H1 (cell line): ENCODE measurements around the gene ZNF469. TPM values are rescaled to one million over a fixed set of nuclear protein-coding genes. Genes with fewer than 3 reads are reported as not detected.

ENCODE experiments used
- CTCF ChIA-PET: fragments of 300-600 bp; sonication (Branson Sonifier 250); formaldehyde crosslinking; loops from one replicate; lab custom pipeline; 2021; ENCODE audit not compliant: partially characterized antibody; lab: Charles Lee
- POLR2A ChIA-PET: fragments of 300-600 bp; sonication (Branson Sonifier 250); formaldehyde crosslinking; loops from one replicate; lab custom pipeline; 2021; ENCODE audit warnings: inconsistent platforms; ENCODE audit not compliant: partially characterized antibody; lab: Charles Lee
- DNase-seq, 2 experiments: peaks; one replicate each; pipeline versions ENCODE4 v3.0.0 to v3.0.0-alpha.2; 2010 to 2022; ENCODE audit warnings: low spot score in 2 of 2, low read depth in 1 of 2, mixed read lengths in 1 of 2
- FAIRE-seq: peaks from 2 replicates; lab custom pipeline; 2011; peaks lifted over from hg19 to GRCh38; lab: Jason Lieb, UNC
- H2AFZ ChIP-seq: 2 replicates; pipeline ENCODE4 v1.8.1; 2012; ENCODE audit warnings: low read length, inconsistent platforms
- H2AK5ac ChIP-seq: 2 replicates; pipeline ENCODE4 v1.6.1; 2013; ENCODE audit warnings: low read depth, low read length
- H2BK120ac ChIP-seq: replicated peaks from 2 replicates; pipeline ENCODE3; 2013; ENCODE audit warnings: low read depth, low read length, inconsistent platforms
- H2BK12ac ChIP-seq: 2 replicates; pipeline ENCODE4 v1.6.1; 2013; ENCODE audit warnings: low read depth, low read length
- H2BK15ac ChIP-seq: 2 replicates; pipeline ENCODE4 v1.6.1; 2013; ENCODE audit warnings: low read length
- H2BK20ac ChIP-seq: 2 replicates; pipeline ENCODE4 v1.6.1; 2013; ENCODE audit warnings: low read length
- H2BK5ac ChIP-seq: 2 replicates; pipeline ENCODE4 v1.6.1; 2013; ENCODE audit warnings: low read depth, low read length
- H3K14ac ChIP-seq: 2 replicates; pipeline ENCODE4 v1.6.1; 2013; ENCODE audit warnings: inconsistent platforms; ENCODE audit not compliant: insufficient read length
- H3K18ac ChIP-seq: 2 replicates; pipeline ENCODE4 v1.6.1; 2013; ENCODE audit warnings: low read length; ENCODE audit errors: extremely low read depth
- H3K23ac ChIP-seq: 2 replicates; pipeline ENCODE4 v1.6.1; 2013; ENCODE audit warnings: inconsistent platforms; ENCODE audit not compliant: insufficient read length
- H3K23me2 ChIP-seq: 2 replicates; pipeline ENCODE4 v1.6.1; 2013; ENCODE audit warnings: low read depth, low read length
- H3K27ac ChIP-seq: 2 replicates; pipeline ENCODE4 v1.6.1; 2011; ENCODE audit warnings: low read depth, low read length, inconsistent platforms
- H3K27me3 ChIP-seq, 4 experiments: replicated peaks in 1 of 4; 1 replicate in 1 of 4; 2 replicates in 3 of 4; pipeline versions ENCODE4 v1.6.1 to v1.8.1; 2011 to 2013; ENCODE audit warnings: low read length in 3 of 4, mild to moderate bottlenecking in 3 of 4, inconsistent platforms in 2 of 4, mixed read lengths in 2 of 4, moderate library complexity in 1 of 4; ENCODE audit not compliant: control insufficient read depth in 3 of 4, insufficient read depth in 3 of 4; ENCODE audit errors: extremely low read depth in 1 of 4
- H3K36me3 ChIP-seq, 4 experiments: 2 replicates each; pipeline versions ENCODE4 v1.6.1 to v1.8.1; 2011 to 2013; ENCODE audit warnings: mild to moderate bottlenecking in 4 of 4, low read length in 3 of 4, moderate library complexity in 2 of 4, control low read depth in 1 of 4, inconsistent platforms in 1 of 4; ENCODE audit not compliant: insufficient read depth in 4 of 4, control insufficient read depth in 2 of 4
- H3K4ac ChIP-seq: replicated peaks from 2 replicates; pipeline ENCODE3; 2013; ENCODE audit warnings: low read length, low read depth, mixed read lengths, inconsistent platforms; ENCODE audit not compliant: insufficient read length
- H3K4me1 ChIP-seq, 4 experiments: replicated peaks in 1 of 4; 1 replicate in 1 of 4; 2 replicates in 3 of 4; pipeline versions ENCODE4 v1.6.1 to v1.8.1; 2011 to 2013; ENCODE audit warnings: low read length in 3 of 4, inconsistent platforms in 2 of 4, mixed read lengths in 1 of 4; ENCODE audit not compliant: insufficient read depth in 4 of 4, control insufficient read depth in 3 of 4
- H3K4me2 ChIP-seq, 2 experiments: 2 replicates each; pipeline versions ENCODE4 v1.6.1 to v1.8.1; 2011 to 2013; ENCODE audit warnings: low read depth in 2 of 2, low read length in 2 of 2, control low read depth in 1 of 2, inconsistent platforms in 1 of 2, mild to moderate bottlenecking in 1 of 2; ENCODE audit not compliant: insufficient read depth in 1 of 2
- H3K4me3 ChIP-seq, 4 experiments: fragments of 200-600, 300-600 bp in 1 of 4; sonication (generic), shearing (Covaris generic), sonication (Bioruptor Twin) in 1 of 4; 2 replicates each; pipeline versions ENCODE4 v1.5.1 to v1.8.1; 2011 to 2016; ENCODE audit warnings: low read length in 4 of 4, low read depth in 3 of 4, control low read depth in 2 of 4, inconsistent platforms in 2 of 4, mild to moderate bottlenecking in 2 of 4, mixed read lengths in 1 of 4, moderate library complexity in 1 of 4; ENCODE audit not compliant: insufficient read depth in 2 of 4; ENCODE audit errors: extremely low read depth in 1 of 4
- H3K56ac ChIP-seq: replicated peaks from 2 replicates; pipeline ENCODE3; 2013; ENCODE audit warnings: low read depth, mild to moderate bottlenecking, mixed read lengths, low read length, inconsistent platforms; ENCODE audit not compliant: insufficient read length
- H3K79me1 ChIP-seq: 2 replicates; pipeline ENCODE4 v1.6.1; 2013; ENCODE audit warnings: low read depth, low read length, control low read depth
- H3K79me2 ChIP-seq, 2 experiments: 2 replicates each; pipeline versions ENCODE4 v1.6.1 to v1.8.1; 2012 to 2013; ENCODE audit warnings: low read length in 2 of 2, mild to moderate bottlenecking in 2 of 2, inconsistent platforms in 1 of 2; ENCODE audit not compliant: insufficient read depth in 2 of 2, control insufficient read depth in 1 of 2
- H3K9ac ChIP-seq, 4 experiments: replicated peaks in 1 of 4; 1 replicate in 1 of 4; 2 replicates in 3 of 4; pipeline versions ENCODE4 v1.6.1 to v1.8.1; 2011 to 2013; ENCODE audit warnings: low read depth in 3 of 4, low read length in 3 of 4, control low read depth in 2 of 4, mild to moderate bottlenecking in 2 of 4, moderate library complexity in 2 of 4, inconsistent platforms in 1 of 4; ENCODE audit errors: extremely low read depth in 1 of 4
- H3K9me3 ChIP-seq, 2 experiments: 2 replicates each; pipeline versions ENCODE4 v1.6.1 to v1.8.1; 2012 to 2013; ENCODE audit warnings: mild to moderate bottlenecking in 2 of 2, moderate library complexity in 2 of 2, control low read depth in 1 of 2, inconsistent platforms in 1 of 2, low read depth in 1 of 2, low read length in 1 of 2, mixed read lengths in 1 of 2; ENCODE audit not compliant: insufficient read depth in 2 of 2
- H4K20me1 ChIP-seq, 2 experiments: replicated peaks in 1 of 2; 2 replicates each; pipeline versions ENCODE3 to v1.8.1; 2011 to 2013; ENCODE audit warnings: inconsistent platforms in 2 of 2, low read length in 2 of 2, mild to moderate bottlenecking in 1 of 2; ENCODE audit not compliant: insufficient read depth in 2 of 2, control insufficient read depth in 1 of 2
- H4K5ac ChIP-seq: 2 replicates; pipeline ENCODE4 v1.6.1; 2013; ENCODE audit warnings: low read length, low read depth, mixed read lengths, inconsistent platforms; ENCODE audit not compliant: insufficient read length
- H4K8ac ChIP-seq: 2 replicates; pipeline ENCODE4 v1.8.0; 2013; ENCODE audit warnings: mild to moderate bottlenecking, moderate library complexity, low read length, inconsistent platforms; ENCODE audit not compliant: insufficient read depth; ENCODE audit errors: extremely low read depth
- H4K91ac ChIP-seq: replicated peaks from 2 replicates; pipeline ENCODE3; 2013; ENCODE audit warnings: low read length, mixed read lengths, inconsistent platforms; ENCODE audit not compliant: insufficient read length
- BACH1 ChIP-seq: IDR thresholded peaks from 2 replicates; pipeline ENCODE4 v1.6.1; 2012; ENCODE audit warnings: low read length, improper control_type of control experiment
- CREB1 ChIP-seq: IDR thresholded peaks from 2 replicates; pipeline ENCODE4 v1.6.1; 2012; ENCODE audit warnings: inconsistent platforms
- SP1 ChIP-seq: IDR thresholded peaks from 2 replicates; pipeline ENCODE4 v1.6.1; 2011; ENCODE audit warnings: low read depth, low read length
- TBP ChIP-seq: IDR thresholded peaks from 2 replicates; pipeline ENCODE4 v1.6.1; 2011; ENCODE audit warnings: low read depth, low read length, improper control_type of control experiment
- TCF12 ChIP-seq: IDR thresholded peaks from 2 replicates; pipeline ENCODE4 v1.6.1; 2011; ENCODE audit warnings: low read depth, mild to moderate bottlenecking, low read length
- ZNF274 ChIP-seq: IDR thresholded peaks from 2 replicates; pipeline ENCODE4 v1.7.0; 2012; ENCODE audit warnings: low read length, borderline replicate concordance; ENCODE audit errors: extremely low read depth
- WGBS, 2 experiments: shearing (Covaris generic) in 1 of 2; methylation state at CpG; one replicate each; pipeline versions ENCODE4 v1.1.6 to v1.1.7; 2013 to 2015; ENCODE audit warnings: low lambda C conversion rate in 2 of 2, mixed read lengths in 2 of 2, inconsistent platforms in 1 of 2, low coverage in 1 of 2, missing lambda C conversion rate in 1 of 2; ENCODE audit not compliant: insufficient replicate concordance in 2 of 2, insufficient coverage in 1 of 2, insufficient read length in 1 of 2; ENCODE audit errors: extremely low coverage in 1 of 2, missing lambda C conversion rate in 1 of 2; 5-methylcytosine and 5-hydroxymethylcytosine counted together
- polyA plus RNA-seq, 7 experiments: library from polyadenylated mRNA; depleted of rRNA in 3 of 7; stranded (reverse) in 5 of 7; unstranded in 2 of 7; fragments of >200 nt in 5 of 7; fragments of 200-250 nt in 2 of 7; gene quantifications; 1 replicate in 5 of 7; 2 replicates in 1 of 7; 4 replicates in 1 of 7; pipeline versions ENCODE4 v1.2.1 to v1.2.3, GENCODE V29; 2011 to 2013; ENCODE audit warnings: missing spikeins in 2 of 7, mixed read lengths in 2 of 7
- total RNA-seq: library from RNA; stranded (reverse); fragmentation: NEBNext Ultra II Directional; extraction: Animal tissue kit (Norgen Biotek cat#: 25700); gene quantifications from 2 replicates; pipeline ENCODE4 v1.2.1, GENCODE V29; 2021

ZNF469 gene
- total and polyA plus RNA-seq, 2 of the 8 experiments (the other 6 are each of a cell fraction or from before 2014, with no cell fraction given) = 0.30 to 1.8 TPM

- FAIRE-seq = no peak
Measured at GRCh38 chr16:88345721-88346560, 36.8 kb upstream of the ZNF469 start.

More at GRCh38 chr16:88345721-88346560, 36.8 kb upstream of the ZNF469 start:
- Histone ChIP-seq H2BK5ac (no peak overlapping the region), H3K23me2 (peaks cover 4% of the 10 kb centered on the region; the same call in 1 of the 2 replicates), H2BK12ac (no peak overlapping the region), H3K4me3 (no peak overlapping the region), H2BK20ac (no peak overlapping the region), H4K8ac (no peak overlapping the region), H3K14ac (no peak overlapping the region), H3K4me1 (peaks cover 0 to 2% (median 0%) of the 10 kb centered on the region in 4 experiments; a peak in 1 of 7 replicates), H3K4ac (no peak overlapping the region), H4K20me1 (peaks cover 0 to 7% of the 10 kb centered on the region in 2 experiments), H3K9me3 (no peaks in the 10 kb centered on the region; a peak in 2 of 4 replicates), H3K23ac (no peak overlapping the region), H4K5ac (no peak overlapping the region), H3K27me3 (no peaks in the 10 kb centered on the region), H2BK15ac (no peak overlapping the region), H3K56ac (no peak overlapping the region), H3K36me3 (no peaks in the 10 kb centered on the region; a peak in 1 of 8 replicates), H3K79me2 (no peaks in the 10 kb centered on the region), H4K91ac (no peak overlapping the region), H2AK5ac (no peak overlapping the region), H2BK120ac (no peak overlapping the region), H3K9ac (no peak overlapping the region), H2AFZ (no peak overlapping the region), H3K4me2 (no peak overlapping the region), H3K18ac (no peak overlapping the region), H3K27ac (no peak overlapping the region), H3K79me1 (0 out of 2 replicates have a peak, but pooled peaks cover 2% of the 10 kb centered on the region)
- CTCF ChIA-PET = interaction anchor here (0.6 kb wide), 1 partner anchor 191 kb away, joined by 3 read pairs; no protein-coding TSS in a partner anchor
- POLR2A ChIA-PET = no interaction called here
- 89% methylated on average over 30 of the region's 32 CpGs; no CpG with 5 or more reads in 1 of the 2 experiments for WGBS, 2 experiments
- DNase-seq = no peak
- no peak for TF ChIP-seq ZNF274
- no peak for TF ChIP-seq BACH1
- no peak for TF ChIP-seq TCF12
- no peak for TF ChIP-seq TBP
- no peak for TF ChIP-seq CREB1
- TF ChIP-seq SP1 = no peak
